ENCODE results near the gene URAD. TPM values are rescaled to one million over a fixed set of nuclear protein-coding genes. Genes with fewer than 3 reads are reported as not detected.
"Not testable (repeated sequence)": the region's sequence is repeated elsewhere in the genome, so short reads cannot be mapped to it uniquely, and the experiment has no call there.

The URAD gene
- total RNA-seq, 1 donor from 2014 or later: not detected

- no peak for DNase-seq (ENCODE audit: low read depth)
- H3K4me3 ChIP-seq (ENCODE audit: low read depth, low read length): no peak overlapping the region
- TF ChIP-seq, protein P1, sequence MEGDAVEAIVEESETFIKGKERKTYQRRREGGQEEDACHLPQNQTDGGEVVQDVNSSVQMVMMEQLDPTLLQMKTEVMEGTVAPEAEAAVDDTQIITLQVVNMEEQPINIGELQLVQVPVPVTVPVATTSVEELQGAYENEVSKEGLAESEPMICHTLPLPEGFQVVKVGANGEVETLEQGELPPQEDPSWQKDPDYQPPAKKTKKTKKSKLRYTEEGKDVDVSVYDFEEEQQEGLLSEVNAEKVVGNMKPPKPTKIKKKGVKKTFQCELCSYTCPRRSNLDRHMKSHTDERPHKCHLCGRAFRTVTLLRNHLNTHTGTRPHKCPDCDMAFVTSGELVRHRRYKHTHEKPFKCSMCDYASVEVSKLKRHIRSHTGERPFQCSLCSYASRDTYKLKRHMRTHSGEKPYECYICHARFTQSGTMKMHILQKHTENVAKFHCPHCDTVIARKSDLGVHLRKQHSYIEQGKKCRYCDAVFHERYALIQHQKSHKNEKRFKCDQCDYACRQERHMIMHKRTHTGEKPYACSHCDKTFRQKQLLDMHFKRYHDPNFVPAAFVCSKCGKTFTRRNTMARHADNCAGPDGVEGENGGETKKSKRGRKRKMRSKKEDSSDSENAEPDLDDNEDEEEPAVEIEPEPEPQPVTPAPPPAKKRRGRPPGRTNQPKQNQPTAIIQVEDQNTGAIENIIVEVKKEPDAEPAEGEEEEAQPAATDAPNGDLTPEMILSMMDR (conservative IDR thresholded peaks at IDR 0.05; ENCODE audit: low read depth, low read length): no peak
Observed at GRCh38 chr13:27967203-27967735, 21.2 kb downstream of the URAD start.

DNA sequence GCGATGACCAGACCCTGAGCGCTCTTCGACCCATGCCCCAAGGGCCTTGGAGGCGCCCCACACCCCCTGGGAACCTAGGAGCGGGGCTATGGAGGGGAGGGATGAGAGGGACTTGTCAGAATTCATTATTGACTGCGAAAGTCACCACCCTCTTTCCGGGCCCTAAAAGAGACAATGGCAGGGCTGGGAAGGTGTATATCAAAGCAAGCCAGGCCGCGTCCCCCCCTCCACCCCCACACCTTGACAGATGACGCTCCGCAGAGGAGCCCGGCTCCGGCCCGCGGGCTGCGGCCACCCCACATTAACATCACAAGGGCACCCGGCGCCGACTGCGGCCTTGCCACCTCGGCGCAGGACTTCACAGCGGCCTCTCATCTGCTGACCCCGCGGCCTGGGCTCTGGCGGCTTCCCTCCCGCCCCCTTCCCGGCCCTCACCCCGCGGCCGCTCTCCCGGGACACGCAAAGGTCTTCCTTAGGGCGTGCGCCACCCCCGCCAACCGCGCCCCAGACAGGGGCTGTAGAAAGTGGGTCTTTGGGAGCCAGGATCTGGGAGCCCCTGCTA, 21.8 kb downstream of the URAD start:
- TF ChIP-seq, protein P1 (conservative IDR thresholded peaks at IDR 0.05; ENCODE audit: low read depth, low read length): no peak
- DNase-seq (ENCODE audit: low read depth): no peak
- no peak overlapping the region for H3K4me3 ChIP-seq (ENCODE audit: low read depth, low read length)

DNA sequence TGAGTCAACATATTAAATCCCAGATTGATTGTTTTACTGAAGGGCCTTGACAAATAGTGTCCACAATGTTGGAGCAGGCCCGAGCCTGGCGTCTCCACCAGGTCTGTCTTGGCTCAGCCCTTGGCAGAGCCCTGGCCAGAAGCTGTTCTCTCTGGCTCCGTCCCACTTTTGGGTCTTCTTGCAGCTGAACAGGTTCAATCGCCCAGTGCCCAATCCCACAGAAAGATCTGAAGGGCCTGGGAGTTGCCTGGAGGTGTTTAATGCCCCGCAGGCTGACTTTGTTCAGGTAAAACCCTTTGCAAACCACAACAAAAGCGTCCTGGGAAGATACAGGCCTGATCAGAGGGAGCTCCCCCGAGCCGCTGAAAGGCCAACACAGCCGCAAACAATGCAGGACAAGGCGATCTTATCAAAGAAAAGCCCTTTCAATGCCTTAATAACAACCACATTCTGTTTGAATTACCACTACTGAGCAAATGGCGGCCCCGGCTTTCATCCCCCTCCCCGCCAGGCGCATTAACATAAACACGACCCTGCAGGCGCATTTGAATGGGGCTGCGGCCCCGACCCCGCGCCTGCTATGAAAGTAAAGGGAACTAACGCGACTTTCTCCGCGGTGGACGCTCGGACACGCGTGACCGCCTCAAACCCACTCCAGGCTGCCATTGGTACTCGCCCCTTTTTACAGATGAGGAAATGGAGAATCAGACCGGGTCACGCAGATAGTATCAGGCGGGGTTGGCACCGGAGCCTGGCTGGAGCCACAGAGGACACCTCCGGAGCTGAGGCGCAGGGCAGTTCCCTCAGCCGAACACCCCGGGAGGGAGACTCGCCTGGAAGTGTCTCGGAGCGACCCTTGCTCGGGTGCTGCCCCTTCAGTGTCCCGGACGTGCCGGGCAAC, 22.5 kb downstream of the URAD start:
- TF ChIP-seq, protein P1 (conservative IDR thresholded peaks at IDR 0.05; ENCODE audit: low read depth, low read length): no peak
- DNase-seq (ENCODE audit: low read depth): no peak
- H3K4me3 ChIP-seq (ENCODE audit: low read depth, low read length): no peak overlapping the region

- DNase-seq (ENCODE audit: low read depth): no peak
- no peak overlapping the region for H3K4me3 ChIP-seq (ENCODE audit: low read depth, low read length)
- TF ChIP-seq, protein P1 (conservative IDR thresholded peaks at IDR 0.05; ENCODE audit: low read depth, low read length): no peak
Observed at GRCh38 chr13:27965343-27965739, 23.2 kb downstream of the URAD start.

GRCh38 chr13:27964741-27965323, 23.7 kb downstream of the URAD start:
- no peak for DNase-seq (ENCODE audit: low read depth)
- H3K4me3 ChIP-seq (ENCODE audit: low read depth, low read length): no peak overlapping the region
- TF ChIP-seq, protein P1 (conservative IDR thresholded peaks at IDR 0.05; ENCODE audit: low read depth, low read length): no peak

- H3K4me3 ChIP-seq (ENCODE audit: low read depth, low read length); DNase-seq (ENCODE audit: low read depth): not testable (repeated sequence)
Observed at GRCh38 chr13:27964206-27964605, 24.3 kb downstream of the URAD start.

DNA sequence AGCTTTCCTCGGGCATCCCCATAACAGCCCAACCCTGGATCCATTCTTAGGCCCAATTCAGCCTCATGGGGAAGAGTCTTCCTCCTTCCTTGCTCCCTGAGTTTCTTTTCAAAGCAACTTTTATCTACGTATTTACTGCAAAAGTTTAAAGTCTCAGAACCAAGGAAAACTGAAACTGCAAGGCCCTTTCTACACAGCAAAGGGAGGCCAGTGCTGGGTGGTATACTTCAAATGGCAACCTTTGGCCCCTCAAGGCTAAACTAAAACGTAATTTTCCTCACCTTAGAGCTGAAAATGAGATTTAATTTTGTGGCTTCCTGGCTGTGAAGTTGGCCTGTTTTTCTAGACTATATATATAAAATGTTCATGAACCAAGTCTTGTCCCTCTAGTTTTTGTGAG, 25.0 kb downstream of the URAD start:
- no peak overlapping the region for H3K4me3 ChIP-seq (ENCODE audit: low read depth, low read length)
- TF ChIP-seq, protein P1 (conservative IDR thresholded peaks at IDR 0.05; ENCODE audit: low read depth, low read length): no peak
- DNase-seq (ENCODE audit: low read depth): no peak
